HepG2 (cell line): ENCODE results near the gene NOTUM. TPM values are rescaled to one million over a fixed set of nuclear protein-coding genes. Genes with fewer than 3 reads are reported as not detected.
A peak's percentile ranks its signal among the peaks of the same experiment; 100 is the strongest.

ENCODE experiments used
- CREB3 ChIP-seq: sonication (generic); formaldehyde crosslinking; IDR thresholded peaks from 2 replicates; pipeline ENCODE4 v1.5.0; 2020; ENCODE audit warnings: missing genetic modification reagents
- FOXC1 ChIP-seq: sonication (generic); formaldehyde crosslinking; IDR thresholded peaks from 2 replicates; pipeline ENCODE4 v1.8.0; 2022; ENCODE audit warnings: mild to moderate bottlenecking, missing genetic modification reagents, borderline replicate concordance
- IKZF1 ChIP-seq: fragments of 450-650 bp; IDR thresholded peaks from 2 replicates; pipeline ENCODE4 v1.7.1; 2016
- ISL2 ChIP-seq: sonication (generic); formaldehyde crosslinking; IDR thresholded peaks from 2 replicates; pipeline ENCODE4 v1.5.0; 2020; ENCODE audit warnings: missing genetic modification reagents
- MAZ ChIP-seq, 2 experiments: sonication (generic) in 1 of 2; formaldehyde crosslinking in 1 of 2; IDR thresholded peaks; 2 replicates each; pipeline versions ENCODE4 v1.5.0 to v1.6.1; 2012 to 2020; ENCODE audit warnings: low read depth in 2 of 2, mild to moderate bottlenecking in 2 of 2, borderline replicate concordance in 1 of 2, improper control_type of control experiment in 1 of 2, low read length in 1 of 2, missing genetic modification reagents in 1 of 2, moderate library complexity in 1 of 2
- MXD4 ChIP-seq: IDR thresholded peaks from 2 replicates; pipeline ENCODE4 v1.6.1; 2016; ENCODE audit warnings: mild to moderate bottlenecking, missing biosample characterization, missing genetic modification reagents
- MYNN ChIP-seq: sonication (generic); formaldehyde crosslinking; IDR thresholded peaks from 2 replicates; pipeline ENCODE4 v1.4.0; 2020; ENCODE audit warnings: mild to moderate bottlenecking, low read depth, missing genetic modification reagents
- NFRKB ChIP-seq: fragments of 450-650 bp; IDR thresholded peaks from 2 replicates; pipeline ENCODE4 v1.6.1; 2017
- PAWR ChIP-seq: sonication (generic); formaldehyde crosslinking; IDR thresholded peaks from 2 replicates; pipeline ENCODE4 v1.4.0; 2020; ENCODE audit warnings: missing genetic modification reagents, mild to moderate bottlenecking, borderline replicate concordance
- PHF21A ChIP-seq: sonication (generic); formaldehyde crosslinking; IDR thresholded peaks from 2 replicates; pipeline ENCODE4 v1.5.0; 2020; ENCODE audit warnings: mild to moderate bottlenecking, missing genetic modification reagents
- SP5 ChIP-seq: IDR thresholded peaks from 2 replicates; pipeline ENCODE4 v1.6.1; 2016; ENCODE audit warnings: low read depth, borderline replicate concordance
- SRF ChIP-seq: IDR thresholded peaks from 2 replicates; pipeline ENCODE4 v1.6.1; 2011; ENCODE audit warnings: mild to moderate bottlenecking, low read depth, low read length, moderate library complexity
- TBX3 ChIP-seq: fragments of 450-650 bp; IDR thresholded peaks from 2 replicates; pipeline ENCODE4 v1.6.1; 2017; ENCODE audit warnings: antibody characterized with exemption, mild to moderate bottlenecking, inconsistent platforms, borderline replicate concordance
- TFAP4 ChIP-seq: sonication (generic); IDR thresholded peaks from 2 replicates; pipeline ENCODE4 v1.6.1; 2016; ENCODE audit warnings: low read depth, borderline replicate concordance
- THAP11 ChIP-seq: IDR thresholded peaks from 2 replicates; pipeline ENCODE4 v1.6.1; 2016; ENCODE audit warnings: missing biosample characterization, missing genetic modification reagents
- TP53 ChIP-seq: sonication (generic); formaldehyde crosslinking; conservative IDR thresholded peaks from 2 replicates; pipeline ENCODE4 v1.4.0; 2020; ENCODE audit warnings: missing genetic modification reagents
- WIZ ChIP-seq: sonication (generic); formaldehyde crosslinking; IDR thresholded peaks from 2 replicates; pipeline ENCODE4 v1.5.1; 2020; ENCODE audit warnings: mild to moderate bottlenecking, missing genetic modification reagents
- ZFP62 ChIP-seq: sonication (generic); formaldehyde crosslinking; IDR thresholded peaks from 2 replicates; pipeline ENCODE4 v1.4.0; 2020; ENCODE audit warnings: missing genetic modification reagents
- ZNF547 ChIP-seq: sonication (generic); formaldehyde crosslinking; IDR thresholded peaks from 2 replicates; pipeline ENCODE4 v1.5.1; 2020; ENCODE audit warnings: mild to moderate bottlenecking, missing genetic modification reagents
- ZNF780A ChIP-seq: sonication (generic); formaldehyde crosslinking; IDR thresholded peaks from 2 replicates; pipeline ENCODE4 v1.8.0; 2022; ENCODE audit warnings: mild to moderate bottlenecking, missing genetic modification reagents, moderate library complexity
- polyA plus RNA-seq, 8 experiments: library from polyadenylated mRNA; depleted of rRNA in 3 of 8; stranded (reverse) in 7 of 8; unstranded in 1 of 8; fragments of >200 nt; fragmentation: Illumina TruSeq in 4 of 8; extraction: Trizol in 4 of 8; gene quantifications; 2 replicates each; pipeline versions ENCODE4 v1.2.1 to v1.2.3, GENCODE V29; 2011 to 2016; ENCODE audit warnings: low read depth in 4 of 8, missing spikeins in 1 of 8, mixed read lengths in 1 of 8; ENCODE audit not compliant: insufficient read depth in 1 of 8
- total RNA-seq, 5 experiments: library from RNA; depleted of rRNA; stranded (reverse); fragments of >200 nt; fragmentation: Illumina TruSeq; extraction: Trizol; gene quantifications; 2 replicates each; pipeline ENCODE4 v1.2.3, GENCODE V29; 2016; ENCODE audit warnings: low read depth in 1 of 5
- TF ChIP-seq, protein P1 (sequence below): sonication (generic); formaldehyde crosslinking; IDR thresholded peaks from 2 replicates; pipeline ENCODE4 v1.4.0; 2020; ENCODE audit warnings: mild to moderate bottlenecking, missing genetic modification reagents

NOTUM gene
- total and polyA plus RNA-seq, 2 of the 13 experiments (the other 11 are each of a cell fraction or from before 2014, with no cell fraction given), result 150 to 160 TPM

DNA sequence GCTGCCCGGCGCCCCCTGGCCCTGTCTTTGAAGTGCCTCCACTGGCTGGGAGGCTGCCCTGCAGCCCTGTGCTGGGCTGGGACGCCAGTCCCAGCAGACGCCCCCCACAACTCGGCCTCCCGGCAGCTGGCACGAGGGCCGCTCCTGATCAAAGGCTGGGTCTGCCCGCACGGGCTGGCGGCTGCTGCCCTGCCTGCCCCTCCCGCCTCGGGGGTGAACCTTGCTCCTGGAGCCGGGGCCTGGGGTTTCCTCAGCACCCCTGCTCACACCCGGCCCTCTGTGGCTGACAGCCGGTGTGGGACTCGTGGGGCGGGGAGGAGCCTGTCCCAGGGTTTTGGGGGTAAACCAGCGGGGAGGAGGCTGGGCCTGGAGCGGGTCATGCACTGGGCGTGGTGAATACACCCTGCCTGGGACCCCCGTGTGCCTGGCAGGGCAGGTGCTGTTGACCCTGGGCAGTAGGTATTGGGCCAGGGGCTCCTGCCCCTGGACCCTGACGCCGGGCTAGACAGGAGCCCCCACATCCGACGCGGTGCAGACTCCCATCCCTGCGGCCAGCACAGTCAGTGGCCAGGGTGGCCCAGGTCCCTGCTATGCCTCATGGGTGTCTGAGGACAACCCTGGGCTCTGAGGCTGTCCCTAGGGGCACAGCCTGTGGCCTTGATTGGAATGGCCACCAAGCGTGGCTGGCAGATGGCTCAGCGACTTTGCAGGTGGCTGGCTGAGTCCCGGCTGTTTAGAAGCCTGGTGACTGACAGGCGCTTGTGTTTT, 40.0 kb upstream of the NOTUM start (continued):
- TF ChIP-seq, protein P1, sequence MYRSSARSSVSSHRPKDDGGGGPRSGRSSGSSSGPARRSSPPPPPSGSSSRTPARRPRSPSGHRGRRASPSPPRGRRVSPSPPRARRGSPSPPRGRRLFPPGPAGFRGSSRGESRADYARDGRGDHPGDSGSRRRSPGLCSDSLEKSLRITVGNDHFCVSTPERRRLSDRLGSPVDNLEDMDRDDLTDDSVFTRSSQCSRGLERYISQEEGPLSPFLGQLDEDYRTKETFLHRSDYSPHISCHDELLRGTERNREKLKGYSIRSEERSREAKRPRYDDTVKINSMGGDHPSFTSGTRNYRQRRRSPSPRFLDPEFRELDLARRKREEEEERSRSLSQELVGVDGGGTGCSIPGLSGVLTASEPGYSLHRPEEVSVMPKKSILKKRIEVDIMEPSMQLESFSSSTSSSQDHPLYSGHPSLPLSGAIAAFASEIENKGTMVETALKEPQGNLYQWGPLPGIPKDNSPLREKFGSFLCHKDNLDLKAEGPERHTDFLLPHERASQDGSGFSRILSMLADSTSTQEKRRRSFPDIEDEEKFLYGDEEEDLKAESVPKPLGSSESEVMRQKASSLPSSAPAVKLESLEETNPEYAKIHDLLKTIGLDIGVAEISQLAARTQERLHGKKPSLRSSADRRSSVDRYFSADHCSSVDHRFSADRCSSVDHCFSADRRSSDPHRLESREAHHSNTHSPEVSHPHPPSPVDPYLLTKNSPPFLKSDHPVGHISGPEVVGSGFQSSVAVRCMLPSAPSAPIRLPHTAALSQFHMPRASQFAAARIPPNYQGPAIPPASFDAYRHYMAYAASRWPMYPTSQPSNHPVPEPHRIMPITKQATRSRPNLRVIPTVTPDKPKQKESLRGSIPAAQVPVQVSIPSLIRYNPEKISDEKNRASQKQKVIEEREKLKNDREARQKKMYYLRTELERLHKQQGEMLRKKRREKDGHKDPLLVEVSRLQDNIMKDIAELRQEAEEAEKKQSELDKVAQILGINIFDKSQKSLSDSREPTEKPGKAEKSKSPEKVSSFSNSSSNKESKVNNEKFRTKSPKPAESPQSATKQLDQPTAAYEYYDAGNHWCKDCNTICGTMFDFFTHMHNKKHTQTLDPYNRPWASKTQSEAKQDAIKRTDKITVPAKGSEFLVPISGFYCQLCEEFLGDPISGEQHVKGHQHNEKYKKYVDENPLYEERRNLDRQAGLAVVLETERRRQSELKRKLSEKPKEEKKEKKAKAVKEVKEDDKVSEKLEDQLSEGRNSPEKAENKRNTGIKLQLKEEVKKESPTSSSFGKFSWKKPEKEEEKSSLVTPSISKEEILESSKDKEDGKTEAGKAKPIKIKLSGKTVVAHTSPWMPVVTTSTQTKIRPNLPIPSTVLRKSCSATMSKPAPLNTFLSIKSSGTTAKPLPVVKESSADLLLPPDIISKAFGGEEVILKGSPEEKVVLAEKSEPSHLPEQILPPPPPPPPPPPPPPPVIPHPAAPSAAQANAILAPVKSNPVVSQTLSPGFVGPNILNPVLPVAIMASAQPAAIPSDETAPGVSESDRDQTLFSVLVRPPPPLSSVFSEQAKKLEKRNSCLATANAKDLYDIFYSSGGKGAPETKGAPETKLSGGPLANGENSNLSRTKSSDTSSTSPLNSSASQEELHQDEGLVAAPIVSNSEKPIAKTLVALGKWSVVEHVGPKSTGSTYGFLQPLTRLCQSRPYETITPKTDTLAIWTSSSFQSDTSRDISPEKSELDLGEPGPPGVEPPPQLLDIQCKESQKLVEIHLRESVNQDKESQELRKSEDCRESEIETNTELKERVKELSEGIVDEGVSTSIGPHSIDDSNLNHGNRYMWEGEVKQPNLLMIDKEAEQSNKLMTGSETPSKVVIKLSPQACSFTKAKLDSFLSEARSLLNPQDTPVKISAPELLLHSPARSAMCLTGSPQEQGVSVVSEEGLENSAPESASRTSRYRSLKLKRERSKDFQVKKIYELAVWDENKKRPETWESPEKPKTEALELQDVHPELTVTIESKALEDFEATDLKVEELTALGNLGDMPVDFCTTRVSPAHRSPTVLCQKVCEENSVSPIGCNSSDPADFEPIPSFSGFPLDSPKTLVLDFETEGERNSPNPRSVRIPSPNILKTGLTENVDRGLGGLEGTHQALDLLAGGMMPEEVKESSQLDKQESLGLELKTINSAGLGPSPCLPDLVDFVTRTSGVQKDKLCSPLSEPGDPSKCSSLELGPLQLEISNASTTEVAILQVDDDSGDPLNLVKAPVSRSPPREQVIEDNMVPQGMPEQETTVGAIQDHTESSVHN, result no peak
- TF ChIP-seq THAP11 (CRISPR knock-in tag) (peak; percentile 82), ZFP62 (CRISPR knock-in tag) (no peak; the same call in 1 of the 2 replicates), WIZ (no peak), TBX3 (peak; percentile 92), ISL2 (peak; percentile 94; the same call in 1 of the 2 replicates), MXD4 (peak; percentile 63; the same call in 1 of the 2 replicates), PHF21A (CRISPR knock-in tag) (peak; percentile 99), PAWR (CRISPR knock-in tag) (0 out of 2 replicates have a peak, but pooled peaks have one; percentile 28), SP5 (CRISPR knock-in tag) (peak; percentile 96), FOXC1 (CRISPR knock-in tag) (no peak), IKZF1 (no peak), SRF (no peak), NFRKB (no peak), ZNF780A (CRISPR knock-in tag) (0 out of 2 replicates have a peak, but pooled peaks have one; percentile 77), MAZ (IDR thresholded peaks at IDR 0.05; ENCODE audit: borderline replicate concordance, low read depth, low read length) (peak; percentile 96), MAZ (CRISPR knock-in tag; IDR thresholded peaks at IDR 0.05; ENCODE audit: low read depth) (peak; percentile 95; the same call in 1 of the 2 replicates), CREB3 (CRISPR knock-in tag) (no peak; the same call in 1 of the 2 replicates), TP53 (CRISPR knock-in tag) (peak; percentile 44), TFAP4 (peak; percentile 96; the same call in 1 of the 2 replicates), MYNN (CRISPR knock-in tag) (no peak), ZNF547 (CRISPR knock-in tag) (peak; percentile 61)
